GM21367 (cell line): ENCODE measurements around the gene RGS5.
"Not testable (repeated sequence)": the region's sequence is repeated elsewhere in the genome, so short reads cannot be mapped to it uniquely, and the experiment has no call there.

Experiments used
- ATAC-seq: cut with Tn5 transposase; IDR thresholded peaks from one replicate; pipeline ENCODE4 v1.9.1; 2021; ENCODE audit not compliant: unreplicated experiment

RGS5 gene

DNA sequence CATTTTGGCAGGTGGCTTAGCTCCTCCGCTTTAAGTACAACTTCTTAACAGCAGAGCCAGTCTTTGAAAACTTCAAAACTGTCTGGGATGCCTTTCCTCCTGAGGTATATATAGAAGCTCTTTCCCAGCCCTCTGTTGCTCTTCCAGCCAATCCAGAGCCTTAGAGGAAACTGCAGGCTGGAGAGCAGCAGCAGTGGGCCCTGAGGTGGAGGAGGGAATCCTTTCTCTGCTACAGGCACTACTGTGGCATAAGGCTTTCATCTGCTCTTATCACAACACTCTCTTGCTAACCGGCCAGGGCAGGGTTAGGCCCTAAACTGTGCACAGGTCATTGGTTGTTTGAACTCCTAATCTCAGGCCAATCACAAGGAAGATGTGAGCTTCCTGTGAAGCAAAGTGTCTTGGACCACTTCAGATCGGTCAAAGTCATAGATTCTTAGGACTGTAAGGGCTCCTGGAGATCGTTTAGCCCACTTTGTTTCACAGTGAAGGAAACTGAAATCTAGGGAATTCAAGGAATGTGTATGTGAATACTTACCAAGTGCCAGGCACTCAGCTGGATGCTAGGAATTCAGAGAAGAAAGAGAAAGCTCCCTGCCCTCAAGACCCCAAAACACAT is at the start of gene RGS5:
TSS of gene RGS5 (minus strand) at position 84 of the 619 bp plus-strand sequence. CDS start at position 3, 81 bp downstream.
- no peak for ATAC-seq

DNA sequence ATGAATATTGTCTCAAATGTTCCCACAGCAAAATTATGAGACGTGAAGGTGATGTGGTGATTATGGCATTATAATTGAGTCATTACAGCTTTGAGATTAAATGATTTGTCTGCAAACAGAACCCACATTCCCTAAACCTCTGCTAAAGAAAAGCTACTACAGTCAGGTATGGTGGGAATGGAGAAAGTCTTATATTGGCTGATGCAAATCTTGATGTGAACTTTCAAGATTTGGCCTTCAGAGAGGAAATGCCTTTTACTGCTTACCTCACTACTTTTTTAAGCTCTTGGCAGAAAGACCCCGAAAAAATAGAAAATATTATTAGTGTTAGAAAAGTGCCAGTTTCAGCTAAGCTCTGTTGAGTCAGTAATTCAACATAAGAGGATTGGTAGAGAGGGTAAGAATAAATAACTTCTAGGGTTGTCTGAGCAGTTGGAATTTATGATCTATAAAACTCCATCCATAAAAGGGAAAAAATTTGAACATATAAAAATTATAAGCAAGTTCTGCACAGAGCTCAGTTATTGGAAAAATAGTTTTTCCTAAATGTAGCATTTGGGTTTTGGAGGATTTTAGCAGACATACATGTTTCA is 47.8 kb upstream of the RGS5 start:
- no peak for ATAC-seq

GRCh38 chr1:163248064-163248463 is 45.3 kb upstream of the RGS5 start:
- ATAC-seq = no peak

GRCh38 chr1:163244648-163245047 is 41.9 kb upstream of the RGS5 start:
- not testable (repeated sequence) for ATAC-seq

- no peak for ATAC-seq
Measured at GRCh38 chr1:163241746-163242145, 39.0 kb upstream of the RGS5 start.

DNA sequence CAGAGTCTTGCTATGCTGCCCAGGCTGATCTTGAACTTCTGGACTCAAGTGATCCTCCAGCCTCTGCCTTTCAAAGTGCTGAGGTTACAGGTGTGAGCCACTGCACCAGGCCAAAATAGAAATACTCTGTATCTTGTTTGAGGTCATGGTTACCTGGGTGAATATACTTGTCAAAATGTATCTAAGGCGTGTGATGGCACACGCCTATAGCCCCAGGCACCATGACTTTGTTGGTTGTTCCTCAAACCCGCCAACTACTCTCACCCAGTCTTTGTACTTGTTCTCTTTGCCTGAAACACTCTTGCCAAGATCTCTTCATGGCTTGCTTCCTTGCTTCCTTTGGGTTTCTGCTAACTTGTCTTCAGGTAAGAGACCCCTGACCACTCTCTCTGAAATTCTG is 38.0 kb upstream of the RGS5 start:
- no peak for ATAC-seq

GRCh38 chr1:163233643-163234042 is 30.9 kb upstream of the RGS5 start:
- ATAC-seq = not testable (repeated sequence)

DNA sequence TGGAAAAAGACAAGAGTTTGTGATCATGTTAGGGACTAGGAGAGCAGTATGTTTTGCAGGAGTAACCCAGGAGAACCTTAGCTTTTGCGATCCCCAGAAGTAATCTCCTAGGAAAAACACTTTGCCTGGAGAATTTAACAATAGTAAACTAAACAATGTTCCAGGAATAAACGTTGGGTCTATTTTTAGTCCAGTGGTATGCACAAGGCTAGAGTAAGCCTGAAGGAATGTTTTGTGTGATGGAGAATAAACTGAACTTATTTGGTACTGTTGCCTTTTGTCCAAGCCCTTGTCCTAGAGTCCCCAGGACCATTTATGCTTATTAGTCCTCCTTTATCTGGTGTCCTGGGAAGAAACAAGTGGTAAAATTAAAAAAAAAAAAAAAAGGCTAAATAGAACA is 28.7 kb upstream of the RGS5 start:
- no peak for ATAC-seq

DNA sequence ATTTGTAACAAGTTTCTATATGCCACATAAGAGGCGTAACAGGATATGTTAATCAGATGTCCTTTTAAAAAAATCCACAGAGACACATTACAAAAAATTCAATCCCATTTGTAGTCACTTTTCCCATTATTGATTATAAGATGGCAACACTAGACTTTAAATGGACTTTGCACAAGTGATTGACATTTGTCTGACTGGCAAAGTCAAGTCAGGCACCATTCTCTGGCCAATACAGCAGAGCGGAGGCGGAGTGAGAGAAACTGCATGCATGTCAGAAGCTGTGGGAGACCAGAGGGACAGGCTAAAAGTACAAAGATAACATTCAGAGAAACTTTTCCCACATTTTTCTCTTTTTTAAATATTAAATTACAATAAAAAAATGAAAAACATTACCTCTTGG is 28.1 kb upstream of the RGS5 start:
- ATAC-seq = no peak

DNA sequence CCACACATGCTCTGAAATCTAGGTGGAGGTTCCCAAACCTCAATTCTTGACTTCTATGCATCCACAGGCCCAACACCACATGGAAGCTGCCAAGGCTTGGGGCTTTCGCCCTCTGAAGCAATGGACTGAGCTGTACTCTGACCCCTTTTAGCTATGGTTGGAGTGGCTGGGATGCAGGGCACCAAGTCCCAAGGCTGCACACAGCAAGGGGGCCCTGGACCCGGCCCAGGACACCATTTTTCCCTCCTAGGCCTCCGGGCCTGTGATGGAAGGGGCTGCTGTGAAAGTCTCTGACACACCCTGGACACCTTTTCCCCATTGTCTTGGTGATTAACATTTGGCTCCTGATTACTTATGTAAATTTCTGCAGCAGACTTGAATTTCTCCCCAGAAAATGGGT is 25.6 kb upstream of the RGS5 start:
- ATAC-seq = not testable (repeated sequence)

DNA sequence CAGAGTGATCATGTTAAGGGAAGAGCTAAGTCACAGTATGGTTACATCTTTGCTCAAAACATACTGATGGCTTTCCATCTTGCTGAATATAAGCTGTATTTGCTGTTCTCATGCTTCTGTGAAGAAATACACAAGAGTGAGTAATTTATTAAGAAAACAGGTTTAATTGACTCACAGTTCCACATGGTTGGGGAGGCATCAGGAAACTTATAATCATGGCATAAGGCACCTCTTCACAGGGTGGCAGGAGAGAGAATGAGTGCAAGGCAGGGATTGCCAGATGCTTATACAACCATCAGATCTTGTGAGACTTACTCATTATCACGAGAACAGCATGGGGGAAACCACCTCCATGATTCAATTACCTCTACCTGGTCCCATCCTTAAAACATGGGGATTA is 24.4 kb upstream of the RGS5 start:
- no peak for ATAC-seq

- no peak for ATAC-seq
Measured at GRCh38 chr1:163213626-163214025, 10.9 kb upstream of the RGS5 start.

DNA sequence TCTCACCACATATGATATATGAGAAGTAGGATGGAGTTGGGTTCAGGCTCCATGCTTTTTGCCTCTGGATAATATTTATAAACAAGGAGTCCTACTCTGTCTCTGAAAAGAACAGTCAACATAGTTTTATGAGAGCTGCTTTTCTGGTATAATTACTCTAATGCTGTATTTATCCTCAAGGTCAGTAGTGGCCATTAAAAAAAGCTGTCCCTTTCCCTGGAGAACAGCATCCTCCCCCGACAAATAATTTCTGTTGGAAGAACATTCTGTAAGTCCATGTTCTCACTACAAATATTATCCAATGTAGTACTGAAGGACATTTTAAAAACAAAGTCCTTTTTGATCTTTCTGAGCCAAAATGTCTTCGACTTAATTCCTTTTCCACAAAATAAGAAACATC is 9.0 kb upstream of the RGS5 start:
- no peak for ATAC-seq

DNA sequence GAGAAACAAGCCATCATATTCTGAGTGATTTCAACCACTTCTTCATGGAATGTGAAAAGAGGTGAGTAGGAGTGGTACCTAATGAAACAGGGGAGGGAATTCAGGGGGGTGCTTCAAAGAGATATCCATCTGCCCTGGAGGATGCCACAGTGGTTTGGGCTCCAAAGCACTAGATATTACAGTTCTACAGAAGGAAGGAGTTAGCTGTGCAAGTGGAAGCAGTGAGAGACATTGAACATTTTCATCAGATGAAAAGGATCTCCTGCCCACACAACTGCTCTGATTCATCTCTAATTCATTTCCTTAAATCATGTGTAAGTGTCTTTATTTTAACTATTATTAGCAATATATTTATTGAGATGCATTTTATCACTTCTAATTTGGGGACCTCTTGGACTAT is 2.8 kb upstream of the RGS5 start:
- ATAC-seq = no peak

DNA sequence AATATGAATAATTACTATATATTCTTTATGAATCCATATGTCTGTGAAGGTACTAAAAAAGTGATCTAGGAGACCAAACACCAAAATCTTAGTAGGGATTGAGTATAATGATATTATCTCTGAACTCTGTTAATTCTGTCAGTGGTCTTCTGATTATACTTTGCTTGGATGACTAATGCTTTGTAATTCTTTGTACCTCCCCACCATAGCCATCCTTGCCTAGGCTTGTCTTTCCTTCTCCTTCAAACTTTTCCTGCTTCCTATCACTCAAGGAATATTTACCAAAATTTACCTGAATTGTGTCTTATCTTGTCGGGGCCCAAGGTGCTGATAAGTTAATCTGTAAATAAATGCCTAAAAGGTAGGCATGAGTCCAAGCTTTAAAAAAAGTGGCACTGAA is 845 bp upstream of the RGS5 start:
- no peak for ATAC-seq

DNA sequence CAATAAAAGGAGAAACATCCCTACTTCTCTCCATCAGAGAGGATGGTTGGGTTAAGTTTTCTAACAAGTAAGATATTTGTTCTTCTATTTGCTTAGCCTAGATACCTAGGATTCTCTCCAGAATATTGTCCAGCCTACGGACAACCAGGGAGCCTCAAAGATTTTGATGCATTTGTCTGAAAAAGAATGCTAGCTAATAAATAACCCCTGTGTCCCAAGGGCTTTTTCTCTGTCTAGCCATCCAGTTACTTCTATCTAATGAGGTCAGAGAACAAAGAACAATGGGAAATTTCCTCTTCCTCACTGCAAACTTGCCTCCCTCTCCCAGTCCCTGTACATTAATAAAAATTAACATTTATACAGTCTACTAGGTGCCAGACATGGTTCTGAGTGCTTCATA is 810 bp downstream of the RGS5 start:
- no peak for ATAC-seq

DNA sequence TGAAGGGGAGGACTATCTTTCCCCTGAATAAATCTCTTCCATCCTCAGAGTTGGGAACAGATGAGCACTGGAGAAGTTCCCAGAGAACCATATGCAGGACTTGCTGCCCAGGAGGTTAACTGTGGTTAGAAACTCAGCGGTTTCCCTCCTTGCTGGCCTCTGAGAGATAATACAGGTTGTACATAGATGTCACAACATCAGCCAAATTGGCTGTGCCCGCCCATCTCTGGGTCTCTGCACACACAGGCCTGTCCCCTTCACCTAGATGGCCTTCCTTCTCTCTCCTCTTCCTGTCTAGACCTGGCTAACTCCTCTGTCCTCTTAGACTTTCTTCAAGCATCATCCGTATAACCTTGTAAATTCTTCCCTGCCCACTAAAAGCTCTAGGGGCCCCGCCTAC is 5.7 kb downstream of the RGS5 start:
- ATAC-seq = no peak

GRCh38 chr1:163196449-163196787 is 6.3 kb downstream of the RGS5 start:
- no peak for ATAC-seq

GRCh38 chr1:163195728-163196448 is 6.8 kb downstream of the RGS5 start:
- no peak for ATAC-seq

DNA sequence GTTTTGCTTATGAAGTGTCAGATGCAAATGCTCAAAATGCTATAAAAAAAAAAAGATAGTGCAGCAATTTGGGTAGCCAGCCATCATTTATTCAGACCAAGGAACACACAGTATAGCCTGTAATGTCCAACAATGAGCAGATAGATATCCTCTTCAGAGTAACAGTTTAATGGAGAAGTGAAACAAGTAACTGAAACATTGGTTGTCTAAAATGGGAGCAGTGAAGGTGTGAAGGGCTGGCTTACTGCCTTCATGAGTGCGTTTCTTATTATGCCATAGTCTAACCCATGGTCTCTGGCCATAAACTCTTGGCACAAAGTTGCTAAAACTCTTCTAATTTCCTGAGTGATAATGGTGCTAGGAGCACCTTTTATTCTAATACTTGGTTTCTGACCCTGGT is 11.4 kb downstream of the RGS5 start:
- peak; percentile 66 for ATAC-seq

- ATAC-seq = no peak
Measured at GRCh38 chr1:163188947-163189346, 13.8 kb downstream of the RGS5 start.

DNA sequence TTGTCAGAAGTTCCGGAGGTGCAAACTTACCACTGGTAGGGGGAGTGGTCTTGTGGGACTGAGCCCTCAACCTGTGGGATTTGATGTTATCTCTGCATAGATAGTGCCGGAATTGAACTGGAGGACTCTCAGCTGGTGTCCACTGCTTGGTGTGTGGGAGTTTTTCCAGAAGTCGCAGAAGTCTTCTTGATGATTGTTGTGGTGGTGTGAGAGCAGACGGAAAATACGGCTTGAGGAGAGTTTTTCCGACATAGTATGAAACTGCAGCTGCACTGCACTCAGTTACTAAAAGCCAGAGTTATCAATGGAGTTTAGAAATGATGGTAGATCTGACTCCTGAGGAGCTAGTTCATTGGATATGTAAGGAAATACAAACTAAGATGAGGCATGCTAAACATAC is 14.9 kb downstream of the RGS5 start:
- no peak for ATAC-seq

GRCh38 chr1:163186862-163187261 is 15.9 kb downstream of the RGS5 start:
- no peak for ATAC-seq
